Right lung (tissue), 10 donors: ENCODE results near the gene FOXN3. TPM values are rescaled to one million over a fixed set of nuclear protein-coding genes. Genes with fewer than 3 reads are reported as not detected.
A peak's percentile ranks its signal among the peaks of the same experiment; 100 is the strongest.

Experiments
- DNase-seq, 2 donors: peaks; one replicate each; pipeline ENCODE4 v3.0.0-alpha.2; 2013
- long read RNA-seq, 8 donors: transcript quantifications; one replicate each; lab custom pipeline, GENCODE V29; 2026
- polyA plus RNA-seq, 5 donors: library from polyadenylated mRNA; unstranded; fragments of 120-200 nt; gene quantifications; one replicate each; pipeline versions ENCODE4 v1.2.1 to v1.2.3, GENCODE V29; 2013; ENCODE audit warnings: inconsistent platforms in 1 of 5, low replicate concordance in 1 of 5; ENCODE audit not compliant: insufficient read length in 5 of 5, insufficient read depth in 1 of 5

Gene FOXN3
- 10 to 100 TPM; 34.0 to 48.1 (median 45.4) TPM for polyA plus RNA-seq
- long read RNA-seq, donor 1, transcript FOXN3-214 (6 exons, 2,692 nt): major isoform, 7 of 15 reads
- long read RNA-seq, donor 1, transcript FOXN3-219 (5 exons, 2,421 nt): minor isoform, 6 of 15 reads
- long read RNA-seq, donor 1, partial matches to known transcripts: 0 of 15 reads
- long read RNA-seq, donor 1, other reads (novel, unspliced or antisense): 0 of 15 reads
- long read RNA-seq, donor 2, partial matches to known transcripts: 0 of 5 reads
- long read RNA-seq, donor 2, other reads (novel, unspliced or antisense): 0 of 5 reads
- long read RNA-seq, donor 3, partial matches to known transcripts: 0 of 1 reads
- long read RNA-seq, donor 3, other reads (novel, unspliced or antisense): 0 of 1 reads
- long read RNA-seq, donor 4, transcript FOXN3-214 (6 exons, 2,692 nt): major isoform, 8 of 13 reads
- long read RNA-seq, donor 4, partial matches to known transcripts: 0 of 13 reads
- long read RNA-seq, donor 4, other reads (novel, unspliced or antisense): 0 of 13 reads
- long read RNA-seq, donor 5, transcript FOXN3-214 (6 exons, 2,692 nt): major isoform, 7 of 8 reads
- long read RNA-seq, donor 5, partial matches to known transcripts: 0 of 8 reads
- long read RNA-seq, donor 5, other reads (novel, unspliced or antisense): 0 of 8 reads
- long read RNA-seq, donor 6, transcript FOXN3-214 (6 exons, 2,692 nt): major isoform, 5 of 9 reads
- long read RNA-seq, donor 6, partial matches to known transcripts: 0 of 9 reads
- long read RNA-seq, donor 6, other reads (novel, unspliced or antisense): 0 of 9 reads
- long read RNA-seq, donor 7, transcript FOXN3-214 (6 exons, 2,692 nt): major isoform, 11 of 21 reads
- long read RNA-seq, donor 7, transcript FOXN3-219 (5 exons, 2,421 nt): minor isoform, 7 of 21 reads
- long read RNA-seq, donor 7, partial matches to known transcripts: 0 of 21 reads
- long read RNA-seq, donor 7, other reads (novel, unspliced or antisense): 0 of 21 reads
- long read RNA-seq, donor 8, partial matches to known transcripts: 0 of 2 reads
- long read RNA-seq, donor 8, other reads (novel, unspliced or antisense): 0 of 2 reads

DNA sequence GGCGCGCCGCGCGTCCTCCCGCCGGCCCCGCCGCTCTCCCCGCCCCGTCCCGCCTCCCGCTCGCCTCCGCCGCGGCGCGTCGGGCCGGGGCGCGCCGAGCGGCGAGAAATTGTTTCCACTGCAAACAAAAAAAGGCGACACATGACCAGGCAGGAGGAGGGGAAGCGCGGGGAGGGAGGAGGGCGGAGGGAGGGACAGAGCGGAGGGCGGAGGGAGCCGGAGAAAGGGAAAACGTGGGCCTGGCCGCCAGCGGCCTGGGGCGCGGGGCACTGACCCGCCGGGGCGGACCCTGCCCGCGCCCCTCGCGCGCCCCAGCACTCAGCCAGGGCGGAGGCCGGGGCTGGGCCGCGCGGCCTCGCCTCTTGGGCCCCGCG, at the start of gene FOXN3:
Gene FOXN3 (minus strand): TSS at position 143 of the 374 bp plus-strand sequence. CDS start 4,757 bp downstream, outside the sequence.
- DNase-seq: peak; percentile 95

- DNase-seq: no peak
Measured at GRCh38 chr14:89466484-89466883, 49.5 kb upstream of the FOXN3 start.

GRCh38 chr14:89465876-89466275, 48.8 kb upstream of the FOXN3 start:
- no peak for DNase-seq

GRCh38 chr14:89461256-89461655, 44.2 kb upstream of the FOXN3 start:
- DNase-seq: no peak

GRCh38 chr14:89458713-89459420, 41.8 kb upstream of the FOXN3 start:
- DNase-seq: no peak

DNA sequence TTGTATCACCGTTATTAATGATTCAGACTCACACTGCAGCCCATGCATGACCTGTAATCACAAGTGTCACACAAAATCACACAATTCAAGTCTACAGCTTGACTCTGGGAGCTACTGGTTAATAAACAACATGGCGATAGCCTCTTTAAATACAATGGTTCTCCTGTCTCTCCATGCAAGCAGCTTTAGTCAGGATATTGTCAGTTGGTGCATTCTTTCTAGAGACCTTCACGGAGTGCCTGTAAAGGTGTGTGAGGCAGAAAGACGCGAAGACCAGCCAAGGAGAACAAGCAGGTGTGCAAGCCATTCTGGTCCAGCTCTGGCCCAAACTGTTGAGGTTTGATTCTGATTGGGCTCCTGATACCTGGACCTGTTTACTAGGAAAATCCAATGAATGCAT, 40.0 kb upstream of the FOXN3 start:
- no peak for DNase-seq

DNA sequence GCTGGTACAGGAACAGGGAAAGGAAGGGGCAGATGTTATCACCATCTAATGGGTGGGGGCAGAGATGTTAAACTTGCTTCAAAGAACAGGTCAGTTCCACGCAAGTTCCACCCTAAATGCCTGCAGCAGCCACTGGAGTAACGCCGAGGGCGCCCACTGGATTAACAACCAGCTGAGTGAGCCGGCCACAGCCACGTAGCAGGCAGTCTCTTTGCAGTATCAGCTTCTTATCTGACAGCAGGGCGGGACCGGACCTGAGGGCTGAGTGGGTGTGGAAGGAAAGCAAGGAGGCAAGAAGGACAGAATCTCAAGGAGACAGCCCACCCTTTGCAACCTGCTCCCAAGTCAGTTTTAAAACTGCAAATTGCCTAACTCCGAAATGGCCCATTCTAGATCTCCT, 38.4 kb upstream of the FOXN3 start:
- DNase-seq: no peak

GRCh38 chr14:89454996-89455395, 38.0 kb upstream of the FOXN3 start:
- DNase-seq: no peak

- DNase-seq: no peak
Measured at GRCh38 chr14:89452281-89452680, 35.2 kb upstream of the FOXN3 start.

- no peak for DNase-seq
Measured at GRCh38 chr14:89451229-89451628, 34.2 kb upstream of the FOXN3 start.

- DNase-seq: no peak
Measured at GRCh38 chr14:89447182-89447944, 30.3 kb upstream of the FOXN3 start.

GRCh38 chr14:89445273-89445973, 28.4 kb upstream of the FOXN3 start:
- no peak for DNase-seq

DNA sequence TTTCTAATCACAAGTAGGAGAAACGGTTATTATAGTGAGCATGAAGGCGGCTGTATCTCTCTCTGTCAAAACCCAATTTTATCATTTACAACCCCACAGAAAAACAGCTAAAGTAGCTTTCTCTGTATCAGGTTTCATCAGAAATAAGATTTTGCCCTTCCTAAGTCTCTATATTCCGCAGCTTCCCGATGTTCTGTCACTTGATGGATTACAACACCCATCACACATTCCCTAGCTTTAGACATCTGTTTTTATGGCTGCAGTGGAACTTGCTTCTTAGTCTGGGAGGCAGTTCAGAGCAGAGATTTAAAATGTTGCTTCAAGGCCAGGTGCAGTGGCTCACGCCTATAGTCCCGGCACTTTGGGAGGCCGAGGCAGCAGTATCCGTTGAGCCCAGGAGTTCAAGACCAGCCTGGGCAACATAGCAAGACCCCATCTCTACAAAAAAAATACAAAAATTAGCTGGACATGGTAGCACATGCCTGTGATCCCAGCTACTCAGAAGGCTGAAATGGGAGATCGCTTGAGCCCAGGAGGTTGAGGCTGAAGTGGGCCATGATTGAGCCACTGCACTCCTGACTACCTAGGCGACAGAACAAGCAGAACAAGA, 27.6 kb upstream of the FOXN3 start:
- DNase-seq: no peak

- DNase-seq: no peak
Measured at GRCh38 chr14:89444044-89444443, 27.0 kb upstream of the FOXN3 start.

DNA sequence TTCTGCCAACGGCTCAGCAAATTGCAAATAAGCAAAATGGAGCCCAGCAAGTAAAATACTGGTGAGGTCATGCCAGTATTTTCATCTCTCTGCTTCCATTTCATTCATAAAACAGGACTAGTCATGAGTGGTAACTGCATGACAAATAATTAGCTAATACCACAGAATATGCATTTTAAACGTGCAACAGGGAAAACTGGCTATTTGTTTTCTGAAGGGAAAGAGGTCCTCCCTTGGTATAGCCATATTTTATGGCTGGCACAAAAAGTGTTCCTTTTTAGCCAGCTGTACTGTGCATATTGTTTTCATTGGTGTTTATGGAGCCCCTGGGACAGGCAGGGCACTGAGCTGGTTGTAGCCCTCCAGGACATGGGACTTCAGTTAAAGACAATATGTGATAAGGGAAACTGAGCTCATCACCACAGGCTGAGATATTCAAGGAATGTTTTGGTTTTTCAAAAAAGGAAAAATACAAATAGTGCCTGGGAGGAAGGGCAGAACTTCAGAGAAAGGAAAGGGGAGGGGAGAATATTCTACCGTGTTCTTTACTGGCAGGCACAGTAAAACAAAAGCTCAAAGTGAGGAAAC, 26.1 kb upstream of the FOXN3 start:
- no peak for DNase-seq

GRCh38 chr14:89442280-89442679, 25.2 kb upstream of the FOXN3 start:
- no peak for DNase-seq

DNA sequence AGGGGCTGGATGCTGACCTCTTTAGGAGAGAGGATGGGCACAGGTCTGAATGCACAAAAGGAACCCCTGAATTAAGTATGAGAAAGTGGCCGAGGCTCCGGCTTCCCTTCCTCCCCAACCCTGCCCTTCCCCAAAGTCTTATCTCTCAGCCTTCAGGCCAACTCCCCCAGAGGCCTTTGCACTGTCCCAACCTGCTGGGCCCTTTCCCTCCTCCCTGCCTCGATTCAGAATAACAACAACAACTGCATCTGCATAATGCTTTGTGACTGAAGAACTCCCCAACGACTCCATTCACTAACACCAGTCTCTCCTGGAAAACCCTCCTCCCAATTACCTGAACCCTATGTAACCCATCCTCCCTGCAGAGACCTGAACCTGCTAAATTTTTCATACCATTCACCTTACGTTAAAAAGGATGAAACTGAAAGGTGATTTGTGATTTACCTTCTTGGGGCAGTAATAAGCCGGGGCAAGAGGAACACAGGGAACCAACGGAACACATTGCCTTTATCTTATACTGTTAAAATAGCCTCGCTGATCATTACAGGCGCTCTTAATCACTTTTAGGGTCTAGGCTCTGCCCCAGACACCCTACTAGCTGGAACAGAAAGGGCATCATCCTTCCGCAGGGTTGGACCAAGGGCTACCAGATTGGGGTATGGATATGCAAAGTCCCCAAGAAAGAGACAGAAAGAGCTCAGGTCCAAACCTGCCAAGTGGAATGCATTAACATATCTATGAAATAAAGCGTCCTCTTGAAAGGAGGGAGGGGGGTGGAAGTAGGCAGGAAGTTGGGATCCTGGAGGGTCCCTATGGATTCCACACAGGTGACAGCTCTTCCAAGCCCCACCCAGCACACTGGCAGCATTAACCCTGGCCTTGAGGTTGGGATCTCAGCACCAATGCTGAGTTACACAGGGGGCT, 24.2 kb upstream of the FOXN3 start:
- no peak for DNase-seq
